Left lung (tissue), 10 donors: ENCODE results near the gene DISP3. TPM values are rescaled to one million over a fixed set of nuclear protein-coding genes. Genes with fewer than 3 reads are reported as not detected.
"Not testable (repeated sequence)": the region's sequence is repeated elsewhere in the genome, so short reads cannot be mapped to it uniquely, and the experiment has no call there.

Source experiments
- ATAC-seq: fragments of 200-7000 bp; cut with Tn5 transposase; one replicate; pipeline ENCODE4 v1.9.1; 2020; ENCODE audit warnings: moderate library complexity
- DNase-seq, 4 donors: peaks; one replicate each; pipeline ENCODE4 v3.0.0-alpha.2; 2013 to 2020
- H3K27ac ChIP-seq, 2 donors: fragments of 200-600 bp; sonication (generic) in 1 of 2; one replicate each; pipeline versions ENCODE4 v1.5.0 to v1.8.0; 2020 to 2021
- H3K27me3 ChIP-seq, 2 donors: fragments of 200-600 bp; sonication (generic) in 1 of 2; one replicate each; pipeline versions ENCODE4 v1.5.0 to v1.8.0; 2020 to 2021
- H3K36me3 ChIP-seq, 2 donors: fragments of 200-600 bp; sonication (generic) in 1 of 2; one replicate each; pipeline versions ENCODE4 v1.5.0 to v1.8.0; 2020 to 2021
- H3K4me1 ChIP-seq, 2 donors: fragments of 200-600 bp; one replicate each; pipeline ENCODE4 v1.8.0; 2021
- H3K4me3 ChIP-seq, 2 donors: fragments of 200-600 bp; sonication (generic) in 1 of 2; one replicate each; pipeline versions ENCODE4 v1.5.0 to v1.8.0; 2020 to 2021; ENCODE audit warnings: mild to moderate bottlenecking in 1 of 2
- H3K9me3 ChIP-seq, 2 donors: fragments of 200-600 bp; sonication (generic) in 1 of 2; one replicate each; pipeline versions ENCODE4 v1.5.0 to v1.8.0; 2020 to 2021
- intact Hi-C, 2 donors: fragments of 100-400 bp; cut with DNase I; formaldehyde crosslinking; loops; one replicate each; pipeline versions ENCODE4 v1.11.2 to v1.14.2; 2022
- polyA plus RNA-seq, 6 donors: library from polyadenylated mRNA; unstranded; fragments of 120-200 nt; gene quantifications; one replicate each; pipeline ENCODE4 v1.2.1, GENCODE V29; 2013; ENCODE audit not compliant: insufficient read length in 6 of 6
- total RNA-seq, 2 donors: library from RNA; stranded (reverse); fragmentation: NEBNext Ultra II Directional; extraction: Animal tissue kit (Norgen Biotek cat#: 25700); gene quantifications; one replicate each; pipeline ENCODE4 v1.2.1, GENCODE V29; 2021
- TF ChIP-seq, protein P1 (sequence below), 2 donors: fragments of 200-600 bp; sonication (generic) in 1 of 2; IDR thresholded peaks; one replicate each; pipeline versions ENCODE4 v1.5.0 to v1.8.0; 2021; ENCODE audit warnings: antibody characterized with exemption in 2 of 2
- donor health status: DM: no; HTN: yes; CAD: no.
- donor health status: DM: no; HTN: no; CAD: no.

The DISP3 gene
- total and polyA plus RNA-seq, 8 donors, result 0.05 to 0.98 (median 0.53) TPM

DNA sequence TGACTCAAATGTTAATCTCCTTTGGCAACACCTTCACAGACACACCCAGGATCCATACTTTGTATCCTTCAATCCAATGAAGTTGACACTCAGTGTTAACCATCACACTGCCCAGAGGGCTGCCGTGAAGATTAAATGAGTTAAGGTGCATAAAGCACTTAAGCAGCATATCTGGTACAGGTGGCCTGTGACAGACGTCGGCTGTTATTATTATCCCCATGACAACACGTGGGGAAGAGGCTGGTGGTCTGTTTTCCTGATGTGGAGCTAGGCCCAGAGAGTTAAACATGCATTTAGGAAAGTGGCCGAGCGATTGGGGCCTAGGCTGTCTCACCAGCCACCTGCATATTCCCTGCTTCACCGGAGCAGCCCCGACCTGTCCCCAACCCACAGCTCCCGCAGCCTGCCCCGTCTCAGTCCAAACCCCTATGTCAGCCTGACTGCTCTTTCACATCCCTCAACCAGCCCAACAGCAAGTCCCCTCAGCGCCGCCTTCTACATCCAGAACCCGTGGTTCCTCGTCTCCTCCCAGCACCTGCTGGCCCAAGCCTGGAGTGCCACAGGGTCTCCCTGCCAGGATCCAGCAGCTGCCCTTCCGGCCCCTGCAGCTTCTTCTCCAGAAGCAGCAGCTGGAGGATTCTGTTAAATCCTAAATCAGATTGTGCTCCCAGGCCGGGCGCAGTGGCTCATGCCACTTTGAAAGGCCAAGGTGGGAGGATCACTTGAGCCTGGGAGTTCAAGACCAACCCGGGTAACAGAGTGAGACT is 97.3 kb downstream of the DISP3 start:
- no peaks in the 10 kb centered on the region for H3K9me3 ChIP-seq
- TF ChIP-seq, protein P1, sequence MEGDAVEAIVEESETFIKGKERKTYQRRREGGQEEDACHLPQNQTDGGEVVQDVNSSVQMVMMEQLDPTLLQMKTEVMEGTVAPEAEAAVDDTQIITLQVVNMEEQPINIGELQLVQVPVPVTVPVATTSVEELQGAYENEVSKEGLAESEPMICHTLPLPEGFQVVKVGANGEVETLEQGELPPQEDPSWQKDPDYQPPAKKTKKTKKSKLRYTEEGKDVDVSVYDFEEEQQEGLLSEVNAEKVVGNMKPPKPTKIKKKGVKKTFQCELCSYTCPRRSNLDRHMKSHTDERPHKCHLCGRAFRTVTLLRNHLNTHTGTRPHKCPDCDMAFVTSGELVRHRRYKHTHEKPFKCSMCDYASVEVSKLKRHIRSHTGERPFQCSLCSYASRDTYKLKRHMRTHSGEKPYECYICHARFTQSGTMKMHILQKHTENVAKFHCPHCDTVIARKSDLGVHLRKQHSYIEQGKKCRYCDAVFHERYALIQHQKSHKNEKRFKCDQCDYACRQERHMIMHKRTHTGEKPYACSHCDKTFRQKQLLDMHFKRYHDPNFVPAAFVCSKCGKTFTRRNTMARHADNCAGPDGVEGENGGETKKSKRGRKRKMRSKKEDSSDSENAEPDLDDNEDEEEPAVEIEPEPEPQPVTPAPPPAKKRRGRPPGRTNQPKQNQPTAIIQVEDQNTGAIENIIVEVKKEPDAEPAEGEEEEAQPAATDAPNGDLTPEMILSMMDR (IDR thresholded peaks at IDR 0.05), result no peak
- no peak overlapping the region for H3K27ac ChIP-seq
- H3K4me1 ChIP-seq, result no peaks in the 10 kb centered on the region
- ATAC-seq, result no peak
- intact Hi-C loops, result no loop called here
- no peak overlapping the region for H3K4me3 ChIP-seq
- DNase-seq, result no peak
- peaks cover 0 to 34% of the 10 kb centered on the region in 2 donors for H3K27me3 ChIP-seq
- H3K36me3 ChIP-seq, result no peaks in the 10 kb centered on the region

DNA sequence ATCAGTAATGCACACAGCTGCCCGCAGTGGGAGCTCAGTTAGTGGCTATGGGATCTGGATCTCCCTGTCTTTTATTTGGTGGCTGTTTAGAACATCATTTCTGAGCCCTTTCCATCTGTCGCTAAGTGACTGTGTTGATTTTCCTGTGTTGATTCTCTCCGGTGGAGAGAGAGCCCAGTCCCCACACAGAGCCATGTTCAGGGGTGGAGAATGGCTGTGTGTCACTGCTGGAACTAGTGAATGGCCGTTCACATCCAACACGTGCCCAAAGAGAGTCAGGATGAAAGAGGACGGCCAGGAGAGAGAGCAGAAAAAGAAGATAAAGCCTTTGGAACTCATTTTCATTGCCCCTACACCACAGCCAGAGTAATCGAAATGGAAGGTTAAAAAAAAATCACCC is 99.0 kb downstream of the DISP3 start:
- intact Hi-C loops, result no loop called here
- Histone ChIP-seq H3K9me3 (no peaks in the 10 kb centered on the region), H3K36me3 (no peaks in the 10 kb centered on the region), H3K4me1 (no peaks in the 10 kb centered on the region), H3K27ac (no peak overlapping the region), H3K4me3 (no peak overlapping the region), H3K27me3 (peaks cover 0 to 36% of the 10 kb centered on the region in 2 donors)
- TF ChIP-seq, protein P1 (IDR thresholded peaks at IDR 0.05), result no peak
- ATAC-seq, result no peak
- DNase-seq, result no peak

DNA sequence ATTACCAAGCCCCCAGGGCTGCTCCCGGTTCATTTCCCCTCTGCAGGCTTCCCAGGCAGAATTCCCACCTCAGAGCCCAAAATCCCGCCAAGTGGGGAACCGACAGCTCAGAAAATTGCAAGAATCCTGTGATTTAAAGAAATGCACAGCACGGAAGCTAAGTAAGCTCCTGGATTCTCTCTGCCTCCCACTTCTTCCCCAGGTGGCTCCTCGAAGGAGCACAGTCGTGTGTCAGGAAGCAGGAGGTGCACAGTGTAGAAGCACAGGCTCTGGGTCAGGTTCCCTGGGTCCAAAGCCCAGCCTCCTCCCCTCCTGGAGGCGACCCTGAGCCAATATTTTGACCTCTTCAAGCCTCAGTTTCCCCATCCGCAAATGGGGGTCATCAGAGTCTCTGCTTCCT is 100.6 kb downstream of the DISP3 start:
- TF ChIP-seq, protein P1 (IDR thresholded peaks at IDR 0.05), result no peak
- no peak for ATAC-seq
- peaks cover 0 to 36% of the 10 kb centered on the region in 2 donors for H3K27me3 ChIP-seq
- no peaks in the 10 kb centered on the region for H3K36me3 ChIP-seq
- H3K4me3 ChIP-seq, result no peak overlapping the region
- DNase-seq, result no peak
- H3K27ac ChIP-seq, result no peak overlapping the region
- H3K4me1 ChIP-seq, result no peaks in the 10 kb centered on the region
- H3K9me3 ChIP-seq, result no peaks in the 10 kb centered on the region
- intact Hi-C loops, result no loop called here

DNA sequence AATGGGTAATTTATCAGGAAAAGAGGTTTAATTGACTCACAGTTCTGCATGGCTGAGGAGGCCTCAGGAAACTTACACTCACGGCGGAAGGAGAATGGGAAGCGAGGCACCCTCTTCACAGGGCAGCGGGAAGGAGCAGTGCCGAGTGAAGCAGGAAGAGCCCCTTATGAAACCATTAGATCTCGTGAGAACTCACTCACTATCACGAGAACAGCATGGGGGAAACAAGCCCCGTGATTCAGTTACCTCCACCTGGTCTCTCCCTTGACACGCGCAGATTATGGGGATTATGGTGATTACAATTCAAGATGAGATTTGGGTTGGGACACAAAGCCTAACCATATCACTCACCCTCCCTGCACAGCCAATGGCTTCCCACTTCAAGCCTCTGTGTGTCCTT is 101.1 kb downstream of the DISP3 start:
- H3K4me3 ChIP-seq, H3K27ac ChIP-seq, H3K4me1 ChIP-seq, H3K36me3 ChIP-seq, H3K9me3 ChIP-seq, ATAC-seq, intact Hi-C loops, DNase-seq: not testable (repeated sequence)
- H3K27me3 ChIP-seq, result peaks cover 0 to 42% of the 10 kb centered on the region in 2 donors

DNA sequence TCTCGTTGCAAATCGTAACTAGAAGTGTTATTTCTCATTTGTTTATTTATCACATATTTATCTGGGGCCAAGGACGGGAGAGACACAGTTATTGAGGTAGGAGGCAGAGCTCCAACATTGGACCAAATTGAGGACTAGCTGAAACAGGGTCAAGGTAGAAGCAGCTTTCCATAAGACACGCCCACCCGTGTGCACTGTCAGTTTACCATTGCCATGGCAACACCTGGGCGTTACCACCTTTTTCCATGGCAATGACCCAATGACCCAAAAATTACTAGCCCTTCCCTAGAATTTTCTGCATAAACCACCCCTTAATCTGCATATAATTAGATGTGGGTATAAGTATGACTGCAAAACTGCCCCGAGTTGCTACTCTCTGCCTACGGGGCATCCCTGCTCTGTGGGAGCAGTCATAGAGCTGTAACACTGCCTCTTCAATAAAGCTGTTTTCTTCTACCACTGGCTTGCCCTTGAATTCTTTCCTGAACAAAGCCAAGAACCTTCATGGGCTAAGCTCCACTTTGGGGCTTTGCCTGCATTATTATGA is 102.6 kb downstream of the DISP3 start:
- Histone ChIP-seq H3K27ac (no peak overlapping the region), H3K4me3 (no peak overlapping the region), H3K27me3 (peaks cover 0 to 50% of the 10 kb centered on the region in 2 donors), H3K36me3 (no peaks in the 10 kb centered on the region), H3K4me1 (no peaks in the 10 kb centered on the region), H3K9me3 (no peaks in the 10 kb centered on the region)
- intact Hi-C loops, result no loop called here
- ATAC-seq, result no peak
- TF ChIP-seq, protein P1 (IDR thresholded peaks at IDR 0.05), result no peak
- no peak for DNase-seq
